ENCODE measurements around the gene ANKRD13C.
A peak's percentile ranks its signal among the peaks of the same experiment; 100 is the strongest.

ANKRD13C gene, protein sequence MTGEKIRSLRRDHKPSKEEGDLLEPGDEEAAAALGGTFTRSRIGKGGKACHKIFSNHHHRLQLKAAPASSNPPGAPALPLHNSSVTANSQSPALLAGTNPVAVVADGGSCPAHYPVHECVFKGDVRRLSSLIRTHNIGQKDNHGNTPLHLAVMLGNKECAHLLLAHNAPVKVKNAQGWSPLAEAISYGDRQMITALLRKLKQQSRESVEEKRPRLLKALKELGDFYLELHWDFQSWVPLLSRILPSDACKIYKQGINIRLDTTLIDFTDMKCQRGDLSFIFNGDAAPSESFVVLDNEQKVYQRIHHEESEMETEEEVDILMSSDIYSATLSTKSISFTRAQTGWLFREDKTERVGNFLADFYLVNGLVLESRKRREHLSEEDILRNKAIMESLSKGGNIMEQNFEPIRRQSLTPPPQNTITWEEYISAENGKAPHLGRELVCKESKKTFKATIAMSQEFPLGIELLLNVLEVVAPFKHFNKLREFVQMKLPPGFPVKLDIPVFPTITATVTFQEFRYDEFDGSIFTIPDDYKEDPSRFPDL

GRCh38 chr1:70354332-70355110, at the start of gene ANKRD13C:
TSS of gene ANKRD13C (minus strand) at chr1:70354722. CDS start at chr1:70354408, 314 bp downstream.
- H3K27ac Mint-ChIP-seq, result peak within 1 kb of the TSS; percentile 100
- no peaks in the 10 kb centered on the region for H3K9me3 Mint-ChIP-seq
- peaks cover 14% of the 10 kb centered on the region for H3K36me3 Mint-ChIP-seq (ENCODE audit: low read depth)
- H3K4me1 Mint-ChIP-seq, result peaks cover 32% of the 10 kb centered on the region
- DNase-seq, result peak; percentile 86
- TF ChIP-seq, protein P1, sequence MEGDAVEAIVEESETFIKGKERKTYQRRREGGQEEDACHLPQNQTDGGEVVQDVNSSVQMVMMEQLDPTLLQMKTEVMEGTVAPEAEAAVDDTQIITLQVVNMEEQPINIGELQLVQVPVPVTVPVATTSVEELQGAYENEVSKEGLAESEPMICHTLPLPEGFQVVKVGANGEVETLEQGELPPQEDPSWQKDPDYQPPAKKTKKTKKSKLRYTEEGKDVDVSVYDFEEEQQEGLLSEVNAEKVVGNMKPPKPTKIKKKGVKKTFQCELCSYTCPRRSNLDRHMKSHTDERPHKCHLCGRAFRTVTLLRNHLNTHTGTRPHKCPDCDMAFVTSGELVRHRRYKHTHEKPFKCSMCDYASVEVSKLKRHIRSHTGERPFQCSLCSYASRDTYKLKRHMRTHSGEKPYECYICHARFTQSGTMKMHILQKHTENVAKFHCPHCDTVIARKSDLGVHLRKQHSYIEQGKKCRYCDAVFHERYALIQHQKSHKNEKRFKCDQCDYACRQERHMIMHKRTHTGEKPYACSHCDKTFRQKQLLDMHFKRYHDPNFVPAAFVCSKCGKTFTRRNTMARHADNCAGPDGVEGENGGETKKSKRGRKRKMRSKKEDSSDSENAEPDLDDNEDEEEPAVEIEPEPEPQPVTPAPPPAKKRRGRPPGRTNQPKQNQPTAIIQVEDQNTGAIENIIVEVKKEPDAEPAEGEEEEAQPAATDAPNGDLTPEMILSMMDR (IDR thresholded peaks at IDR 0.05), result no peak
- H3K4me3 Mint-ChIP-seq, result peak within 1 kb of the TSS; percentile 97
- no peaks in the 10 kb centered on the region for H3K27me3 Mint-ChIP-seq (ENCODE audit: low read depth, poor library complexity)

DNA sequence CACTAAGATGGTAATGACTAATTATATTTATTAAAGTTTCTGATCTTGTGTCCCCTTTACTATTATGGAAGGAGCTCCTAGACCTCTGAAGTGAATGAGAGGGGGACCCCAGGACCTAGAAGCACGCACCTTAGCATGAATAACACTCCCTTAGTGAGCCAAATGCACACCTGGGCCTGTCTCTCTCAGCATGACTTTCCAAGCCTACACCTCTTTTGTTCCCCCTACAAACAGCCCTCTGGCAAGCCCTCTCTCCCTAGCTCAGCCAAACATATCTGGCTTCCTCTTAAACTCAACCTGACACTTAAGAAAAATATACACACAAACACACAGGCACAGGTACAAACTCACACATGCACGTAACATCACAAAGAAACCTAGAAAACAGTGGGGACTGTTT, 49.2 kb upstream of the ANKRD13C start:
- Mint-ChIP-seq H3K27ac (no peak overlapping the region), H3K4me1 (no peaks in the 10 kb centered on the region), H3K4me3 (no peak overlapping the region), H3K27me3 (ENCODE audit: low read depth, poor library complexity) (peaks cover 4% of the 10 kb centered on the region), H3K36me3 (ENCODE audit: low read depth) (no peaks in the 10 kb centered on the region), H3K9me3 (no peaks in the 10 kb centered on the region)
- no peak for DNase-seq
- TF ChIP-seq, protein P1 (IDR thresholded peaks at IDR 0.05), result no peak

- H3K4me1 Mint-ChIP-seq, result no peaks in the 10 kb centered on the region
- H3K9me3 Mint-ChIP-seq, result no peaks in the 10 kb centered on the region
- no peak for DNase-seq
- no peak overlapping the region for H3K27ac Mint-ChIP-seq
- no peak overlapping the region for H3K4me3 Mint-ChIP-seq
- peaks cover 12% of the 10 kb centered on the region for H3K27me3 Mint-ChIP-seq (ENCODE audit: low read depth, poor library complexity)
- TF ChIP-seq, protein P1 (IDR thresholded peaks at IDR 0.05), result no peak
- no peaks in the 10 kb centered on the region for H3K36me3 Mint-ChIP-seq (ENCODE audit: low read depth)
Measured at GRCh38 chr1:70401974-70402373, 47.5 kb upstream of the ANKRD13C start.

GRCh38 chr1:70400335-70400734, 45.8 kb upstream of the ANKRD13C start:
- H3K27ac Mint-ChIP-seq, result no peak overlapping the region
- no peak overlapping the region for H3K4me3 Mint-ChIP-seq
- no peaks in the 10 kb centered on the region for H3K9me3 Mint-ChIP-seq
- H3K27me3 Mint-ChIP-seq (ENCODE audit: low read depth, poor library complexity), result peaks cover 11% of the 10 kb centered on the region
- no peak for DNase-seq
- H3K36me3 Mint-ChIP-seq (ENCODE audit: low read depth), result no peaks in the 10 kb centered on the region
- TF ChIP-seq, protein P1 (IDR thresholded peaks at IDR 0.05), result no peak
- no peaks in the 10 kb centered on the region for H3K4me1 Mint-ChIP-seq

- TF ChIP-seq, protein P1 (IDR thresholded peaks at IDR 0.05), result no peak
- H3K27me3 Mint-ChIP-seq (ENCODE audit: low read depth, poor library complexity), result peaks cover 16% of the 10 kb centered on the region
- no peaks in the 10 kb centered on the region for H3K36me3 Mint-ChIP-seq (ENCODE audit: low read depth)
- H3K4me1 Mint-ChIP-seq, result no peaks in the 10 kb centered on the region
- H3K27ac Mint-ChIP-seq, result no peak overlapping the region
- no peaks in the 10 kb centered on the region for H3K9me3 Mint-ChIP-seq
- no peak for DNase-seq
- no peak overlapping the region for H3K4me3 Mint-ChIP-seq
Measured at GRCh38 chr1:70397013-70397412, 42.5 kb upstream of the ANKRD13C start.
